Measurements from ENCODE around the gene RAI1. TPM values are rescaled to one million over a fixed set of nuclear protein-coding genes. Genes with fewer than 3 reads are reported as not detected.

The RAI1 gene
- total and polyA plus RNA-seq, 10 donors = 5.4 to 61.9 (median 35.2) TPM

GRCh38 chr17:17742688-17743390 lies 61.6 kb downstream of the RAI1 start:
- H3K9me3 ChIP-seq = no peaks in the 10 kb centered on the region
- intact Hi-C loops (cut with DNase I; ENCODE audit: low total_unique reads) = loop anchor here (10.0 kb wide), 1 partner anchor 52 kb away; no protein-coding TSS in a partner anchor
- peaks cover 29 to 90% (median 56%) of the 10 kb centered on the region in 6 donors for H3K4me1 ChIP-seq
- H3K27ac ChIP-seq = no peak overlapping the region
- TF ChIP-seq CTCF (IDR thresholded peaks at IDR 0.05 in 8 of 11, conservative IDR thresholded peaks at IDR 0.05 in 3 of 11) = no peak
- no peak for TF ChIP-seq POLR2A (IDR thresholded peaks at IDR 0.05)
- no peak for TF ChIP-seq POLR2AphosphoS5 (IDR thresholded peaks at IDR 0.05)
- 75 to 83% (median 79%) methylated on average over 4 of the region's 4 CpGs for WGBS, 5 donors
- H3K36me3 ChIP-seq = peaks cover 0 to 5% (median 0%) of the 10 kb centered on the region in 6 donors
- no peaks in the 10 kb centered on the region for H3K27me3 ChIP-seq (replicated peaks in 1 of 7)
- H3K4me3 ChIP-seq = no peak overlapping the region
- DNase-seq = no peak

GRCh38 chr17:17743391-17744112 lies 62.3 kb downstream of the RAI1 start:
- TF ChIP-seq CTCF (IDR thresholded peaks at IDR 0.05 in 8 of 11, conservative IDR thresholded peaks at IDR 0.05 in 3 of 11) (no peak), POLR2A (IDR thresholded peaks at IDR 0.05) (no peak), POLR2AphosphoS5 (IDR thresholded peaks at IDR 0.05) (no peak)
- Histone ChIP-seq H3K9me3 (no peaks in the 10 kb centered on the region), H3K4me3 (no peak overlapping the region), H3K27me3 (replicated peaks in 1 of 7) (no peaks in the 10 kb centered on the region), H3K4me1 (peaks cover 21 to 90% (median 52%) of the 10 kb centered on the region in 6 donors), H3K36me3 (peaks cover 0 to 5% (median 0%) of the 10 kb centered on the region in 6 donors), H3K27ac (no peak overlapping the region)
- intact Hi-C loops (cut with DNase I; ENCODE audit: low total_unique reads) = loop anchor here (10.0 kb wide), 1 partner anchor 51 kb away; no protein-coding TSS in a partner anchor
- no peak for DNase-seq
- 70 to 87% (median 87%) methylated on average over 5 to 14 of the region's 14 CpGs for WGBS, 5 donors

DNA sequence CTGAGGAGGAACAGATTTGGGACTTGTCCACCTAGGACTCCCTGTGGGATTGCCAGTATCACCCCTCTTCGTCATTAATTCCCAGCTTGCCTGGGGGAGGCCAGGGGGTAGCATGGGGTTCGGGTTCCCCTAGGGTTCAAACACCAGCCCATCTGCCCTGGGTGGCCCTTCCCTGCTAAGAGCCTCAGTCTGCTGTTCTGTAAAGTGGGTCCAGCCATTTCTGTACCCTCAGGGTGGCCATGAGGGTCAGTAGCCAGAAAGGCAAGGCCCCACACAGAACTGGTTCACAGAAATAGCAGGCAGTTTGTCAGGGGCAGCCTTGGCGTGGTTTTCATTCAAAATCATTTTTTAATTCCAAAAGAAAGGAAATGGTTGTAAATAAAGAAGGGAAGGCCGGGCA lies 62.9 kb downstream of the RAI1 start:
- H3K9me3 ChIP-seq = no peaks in the 10 kb centered on the region
- 87 to 96% (median 89%) methylated on average over 4 of the region's 4 CpGs for WGBS, 5 donors
- H3K27me3 ChIP-seq (replicated peaks in 1 of 7) = no peaks in the 10 kb centered on the region
- H3K27ac ChIP-seq = no peak overlapping the region
- no peak for TF ChIP-seq POLR2A (IDR thresholded peaks at IDR 0.05)
- TF ChIP-seq POLR2AphosphoS5 (IDR thresholded peaks at IDR 0.05) = no peak
- no peak for TF ChIP-seq CTCF (IDR thresholded peaks at IDR 0.05 in 8 of 11, conservative IDR thresholded peaks at IDR 0.05 in 3 of 11)
- peaks cover 0 to 5% (median 0%) of the 10 kb centered on the region in 6 donors for H3K36me3 ChIP-seq
- H3K4me3 ChIP-seq = no peak overlapping the region
- intact Hi-C loops (cut with DNase I; ENCODE audit: low total_unique reads) = loop anchor here (10.0 kb wide), 1 partner anchor 51 kb away; no protein-coding TSS in a partner anchor
- H3K4me1 ChIP-seq = peaks cover 19 to 90% (median 52%) of the 10 kb centered on the region in 6 donors
- no peak for DNase-seq

All from spleen (tissue), 11 donors.